K562 (cell line): ENCODE measurements around the gene MAP2. TPM values are rescaled to one million over a fixed set of nuclear protein-coding genes. Genes with fewer than 3 reads are reported as not detected.

Experiments
- ATAC-seq: fragments of 200-7000 bp; cut with Tn5 transposase; 3 replicates; pipeline ENCODE4 v1.9.1; 2020; ENCODE audit warnings: moderate library complexity
- BruUV-seq: library from RNA; stranded (reverse); fragments of 400-500 nt; replicated peaks from 2 replicates; lab custom pipeline; 2021; lab: Mats Ljungman, UMichigan
- CTCF ChIA-PET: fragments of 300-600 bp; formaldehyde crosslinking; extraction: SDS; loops from one replicate; lab custom pipeline; 2021; ENCODE audit warnings: low intra/inter-chr PET ratio; lab: Yijun Ruan, JAX
- POLR2A ChIA-PET: fragments of 300-600, 350-650 bp; sonication (Branson Sonifier 250); formaldehyde crosslinking; extraction: SDS; loops from one replicate; lab custom pipeline; 2021; ENCODE audit warnings: antibody characterized with exemption, inconsistent platforms; lab: Yijun Ruan, JAX
- DNase-seq, 4 experiments: peaks; one replicate each; pipeline versions ENCODE4 v3.0.0 to v3.0.0-alpha.2; 2011 to 2018; ENCODE audit warnings: low spot score in 3 of 4, mixed read lengths in 3 of 4; ENCODE audit errors: extremely low read depth in 1 of 4
- FAIRE-seq: peaks from 2 replicates; lab custom pipeline; 2011; peaks lifted over from hg19 to GRCh38; lab: Jason Lieb, UNC
- H2AFZ ChIP-seq: 2 replicates; pipeline ENCODE4 v1.6.0; 2011; ENCODE audit warnings: low read depth, low read length, control low read depth, inconsistent platforms
- H3K27ac ChIP-seq: fragments of 200-600 bp; 3 replicates; pipeline ENCODE4 v1.8.0; 2011; ENCODE audit warnings: low read depth, mild to moderate bottlenecking, control low read depth, inconsistent platforms, low read length, moderate library complexity, mixed read lengths; ENCODE audit errors: extremely low read depth
- H3K27me3 ChIP-seq, 2 experiments: fragments of 300-600 bp in 1 of 2; 2 replicates in 1 of 2; 3 replicates in 1 of 2; pipeline versions ENCODE4 v1.6.0 to v1.8.0; 2011; ENCODE audit warnings: inconsistent platforms in 2 of 2, low read length in 2 of 2, mild to moderate bottlenecking in 1 of 2, mixed read lengths in 1 of 2, moderate library complexity in 1 of 2; ENCODE audit not compliant: control insufficient read depth in 2 of 2, insufficient read depth in 2 of 2
- H3K36me3 ChIP-seq: fragments of 300-600 bp; 3 replicates; pipeline ENCODE4 v1.8.0; 2011; ENCODE audit warnings: mild to moderate bottlenecking, low read length, inconsistent platforms; ENCODE audit not compliant: control insufficient read depth, insufficient read depth
- H3K4me1 ChIP-seq, 2 experiments: fragments of 200-600 bp in 1 of 2; replicated peaks in 1 of 2; 2 replicates in 1 of 2; 3 replicates in 1 of 2; pipeline versions ENCODE4 v1.5.1 to v1.8.0; 2011; ENCODE audit warnings: inconsistent platforms in 2 of 2, low read length in 2 of 2, mild to moderate bottlenecking in 1 of 2, mixed read lengths in 1 of 2, moderate library complexity in 1 of 2; ENCODE audit not compliant: control insufficient read depth in 2 of 2, insufficient read depth in 2 of 2
- H3K4me2 ChIP-seq: 2 replicates; pipeline ENCODE4 v1.6.1; 2011; ENCODE audit warnings: low read length, control low read depth, inconsistent platforms, mixed read lengths; ENCODE audit not compliant: insufficient read depth
- H3K4me3 ChIP-seq: fragments of 200-600 bp; sonication (generic), shearing (Covaris generic); 2 replicates; pipeline ENCODE4 v1.5.1; 2016; ENCODE audit warnings: control low read depth, inconsistent platforms
- H3K79me2 ChIP-seq: fragments of 200-600 bp; 3 replicates; pipeline ENCODE4 v1.8.0; 2011; ENCODE audit warnings: low read length, inconsistent platforms; ENCODE audit not compliant: control insufficient read depth, insufficient read depth
- H3K9ac ChIP-seq, 2 experiments: 2 replicates each; pipeline versions ENCODE4 v1.6.0 to v1.6.1; 2011; ENCODE audit warnings: low read depth in 2 of 2, low read length in 2 of 2, control low read depth in 1 of 2, inconsistent platforms in 1 of 2, mild to moderate bottlenecking in 1 of 2, mixed read lengths in 1 of 2; ENCODE audit not compliant: insufficient read depth in 1 of 2
- H3K9me1 ChIP-seq: one replicate; pipeline ENCODE4 v1.6.0; 2011; ENCODE audit warnings: inconsistent platforms, mild to moderate bottlenecking, low read length, moderate library complexity; ENCODE audit not compliant: control insufficient read depth, insufficient read depth
- H3K9me3 ChIP-seq: replicated peaks from 2 replicates; pipeline ENCODE4 v1.5.1; 2011; ENCODE audit warnings: low read depth, low read length, inconsistent platforms; ENCODE audit not compliant: control insufficient read depth, insufficient read depth
- H4K20me1 ChIP-seq: replicated peaks from 2 replicates; pipeline ENCODE4 v1.6.1; 2011; ENCODE audit warnings: low read length, inconsistent platforms, mixed read lengths; ENCODE audit not compliant: control insufficient read depth, insufficient read depth
- DIDO1 ChIP-seq: fragments of 450-650 bp; IDR thresholded peaks from 2 replicates; pipeline ENCODE4 v1.6.1; 2016; ENCODE audit warnings: low read depth, missing biosample characterization, missing genetic modification characterization
- ERF ChIP-seq: fragments of 450-650 bp; formaldehyde crosslinking; IDR thresholded peaks from 2 replicates; pipeline ENCODE4 v1.4.0; 2020; ENCODE audit warnings: mild to moderate bottlenecking, mixed read lengths
- MAZ ChIP-seq, 2 experiments: fragments of 450-650 bp in 1 of 2; sonication (generic) in 1 of 2; formaldehyde crosslinking; IDR thresholded peaks in 1 of 2; conservative IDR thresholded peaks in 1 of 2; 2 replicates each; pipeline versions ENCODE4 v1.4.0 to v1.5.0; 2020; ENCODE audit warnings: mild to moderate bottlenecking in 1 of 2, missing genetic modification reagents in 1 of 2
- NUFIP1 ChIP-seq: fragments of 450-650 bp; IDR thresholded peaks from 2 replicates; pipeline ENCODE4 v1.6.1; 2018; ENCODE audit not compliant: partially characterized antibody
- SAFB2 ChIP-seq: fragments of 200-400 bp; formaldehyde crosslinking; IDR thresholded peaks from 2 replicates; pipeline ENCODE4 v1.6.1; 2018; ENCODE audit warnings: borderline replicate concordance, low read length, low read depth, moderate library complexity; ENCODE audit not compliant: severe bottlenecking
- SAP30 ChIP-seq: fragments of 200-600 bp; sonication (generic); IDR thresholded peaks from 2 replicates; pipeline ENCODE4 v1.6.1; 2012; ENCODE audit warnings: borderline replicate concordance, low read depth, mild to moderate bottlenecking, moderate library complexity, low read length, control low read depth, inconsistent platforms; ENCODE audit not compliant: insufficient read depth, poor library complexity, severe bottlenecking
- TEAD4 ChIP-seq, 2 experiments: sonication (generic) in 1 of 2; formaldehyde crosslinking in 1 of 2; IDR thresholded peaks; 2 replicates each; pipeline versions ENCODE4 v1.6.1 to v1.8.0; 2012 to 2022; ENCODE audit warnings: borderline replicate concordance in 1 of 2, inconsistent platforms in 1 of 2, low read length in 1 of 2, mild to moderate bottlenecking in 1 of 2, missing genetic modification reagents in 1 of 2
- TSC22D4 ChIP-seq: fragments of 450-650 bp; IDR thresholded peaks from 2 replicates; pipeline ENCODE4 v1.6.1; 2016; ENCODE audit warnings: missing genetic modification characterization, missing biosample characterization, control low read depth
- ZC3H11A ChIP-seq: IDR thresholded peaks from 2 replicates; pipeline ENCODE4 v1.6.1; 2012; ENCODE audit warnings: low read depth, low read length, improper control_type of control experiment
- WGBS: fragments of 100-300 bp; shearing (Covaris generic); methylation state at CpG from one replicate; pipeline ENCODE4 v1.1.6; 2016; ENCODE audit warnings: low coverage, mixed read lengths; ENCODE audit not compliant: insufficient coverage; ENCODE audit errors: missing lambda C conversion rate; 5-methylcytosine and 5-hydroxymethylcytosine counted together
- in situ Hi-C: fragments of 300-500 bp; cut with MboI; formaldehyde crosslinking; loops from 4 replicates; pipeline ENCODE4 v1.15.0; 2018; ENCODE audit warnings: inconsistent platforms, mixed read lengths
- intact Hi-C: fragments of 100-400 bp; cut with micrococcal nuclease; formaldehyde crosslinking; loops from 2 replicates; pipeline ENCODE4 v1.14.2; 2022
- polyA plus RNA-seq, 8 experiments: library from polyadenylated mRNA; depleted of rRNA in 4 of 8; stranded (reverse) in 5 of 8; unstranded in 3 of 8; fragments of >200 nt; fragmentation: Nextera tagmentation in 2 of 8; fragmentation: Illumina TruSeq in 1 of 8; extraction: Ambion mirVana in 2 of 8; extraction: Trizol in 1 of 8; gene quantifications; 2 replicates each; pipeline versions ENCODE4 v1.2.1 to v1.2.3, GENCODE V29; 2011 to 2014; ENCODE audit warnings: inconsistent platforms in 1 of 8, missing spikeins in 1 of 8
- total RNA-seq, 7 experiments: library from RNA; depleted of rRNA in 6 of 7; stranded (reverse); fragments of >200 nt in 6 of 7; fragmentation: Illumina TruSeq in 2 of 7; extraction: Trizol in 2 of 7; gene quantifications; 2 replicates each; pipeline versions ENCODE4 v1.2.1 to v1.2.3, GENCODE V29; 2011 to 2021; ENCODE audit warnings: low replicate concordance in 1 of 7
- TF ChIP-seq, protein P1 (sequence below): fragments of 250-450 bp; sonication (Bioruptor Pico); IDR thresholded peaks from 2 replicates; pipeline ENCODE4 v1.4.0; 2020; ENCODE audit warnings: mild to moderate bottlenecking, moderate library complexity
- TF ChIP-seq, protein P2 (sequence below): fragments of 450-650 bp; IDR thresholded peaks from 2 replicates; pipeline ENCODE4 v1.7.1; 2018; ENCODE audit warnings: mild to moderate bottlenecking, low read depth; ENCODE audit not compliant: partially characterized antibody
- TF ChIP-seq, protein P3 (sequence below): IDR thresholded peaks from 2 replicates; pipeline ENCODE4 v1.6.1; 2012; ENCODE audit warnings: low read depth, low read length, improper control_type of control experiment, borderline replicate concordance

Gene MAP2
- total and polyA plus RNA-seq, 9 of the 15 experiments (the other 6 are each of a cell fraction or from before 2014, with no cell fraction given) = 0.13 TPM; not detected in 8

DNA sequence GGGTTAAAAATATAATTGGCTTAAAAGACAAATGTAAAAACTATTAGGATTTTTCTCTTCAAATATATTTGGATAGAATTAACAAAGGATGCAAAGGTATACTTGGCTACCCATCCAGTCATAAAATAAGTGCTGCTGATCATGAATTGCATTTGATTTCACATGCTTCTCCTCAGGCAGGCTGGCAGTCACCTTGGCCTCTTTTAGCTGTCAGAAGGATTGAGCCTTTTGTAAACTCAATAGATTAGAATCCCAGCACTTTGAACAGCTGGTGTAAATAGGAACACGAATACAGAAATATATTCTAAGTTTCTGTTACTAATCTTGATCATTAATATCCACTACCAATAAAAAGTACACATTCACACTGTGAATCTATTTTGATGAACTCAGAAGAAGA is 178.4 kb downstream of the MAP2 start:
- Histone ChIP-seq H3K36me3 (no peaks in the 10 kb centered on the region), H3K4me3 (no peak overlapping the region), H3K27me3 (no peaks in the 10 kb centered on the region), H3K9me1 (no peaks in the 10 kb centered on the region), H3K4me1 (no peaks in the 10 kb centered on the region), H2AFZ (no peak overlapping the region), H3K9me3 (no peaks in the 10 kb centered on the region), H3K9ac (no peak overlapping the region), H4K20me1 (no peaks in the 10 kb centered on the region), H3K27ac (no peak overlapping the region), H3K79me2 (no peaks in the 10 kb centered on the region), H3K4me2 (no peak overlapping the region)
- intact Hi-C loops = no loop called here
- POLR2A ChIA-PET = no interaction called here
- in situ Hi-C loops = no loop called here
- 0% methylated on average over 1 of the region's 1 CpG for WGBS
- DNase-seq (no peak), FAIRE-seq (no peak), ATAC-seq (no peak)
- BruUV-seq = no TSS peak
- CTCF ChIA-PET = no interaction called here
- TF ChIP-seq SAP30 (no peak), DIDO1 (no peak), MAZ (CRISPR knock-in tag; conservative IDR thresholded peaks at IDR 0.05 in 1 of 2, IDR thresholded peaks at IDR 0.05 in 1 of 2) (no peak), TEAD4 (IDR thresholded peaks at IDR 0.05; ENCODE audit: low read length) (no peak), TEAD4 (CRISPR knock-in tag; IDR thresholded peaks at IDR 0.05; ENCODE audit: borderline replicate concordance) (no peak), SAFB2 (no peak), TSC22D4 (tag) (no peak), NUFIP1 (no peak), ZC3H11A (no peak), ERF (CRISPR knock-in tag) (no peak)
- TF ChIP-seq, protein P1, sequence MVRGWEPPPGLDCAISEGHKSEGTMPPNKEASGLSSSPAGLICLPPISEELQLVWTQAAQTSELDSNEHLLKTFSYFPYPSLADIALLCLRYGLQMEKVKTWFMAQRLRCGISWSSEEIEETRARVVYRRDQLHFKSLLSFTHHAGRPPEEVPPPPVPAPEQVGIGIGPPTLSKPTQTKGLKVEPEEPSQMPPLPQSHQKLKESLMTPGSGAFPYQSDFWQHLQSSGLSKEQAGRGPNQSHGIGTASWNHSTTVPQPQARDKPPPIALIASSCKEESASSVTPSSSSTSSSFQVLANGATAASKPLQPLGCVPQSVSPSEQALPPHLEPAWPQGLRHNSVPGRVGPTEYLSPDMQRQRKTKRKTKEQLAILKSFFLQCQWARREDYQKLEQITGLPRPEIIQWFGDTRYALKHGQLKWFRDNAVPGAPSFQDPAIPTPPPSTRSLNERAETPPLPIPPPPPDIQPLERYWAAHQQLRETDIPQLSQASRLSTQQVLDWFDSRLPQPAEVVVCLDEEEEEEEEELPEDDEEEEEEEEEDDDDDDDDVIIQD (CRISPR knock-in tag) = no peak
- TF ChIP-seq, protein P2, sequence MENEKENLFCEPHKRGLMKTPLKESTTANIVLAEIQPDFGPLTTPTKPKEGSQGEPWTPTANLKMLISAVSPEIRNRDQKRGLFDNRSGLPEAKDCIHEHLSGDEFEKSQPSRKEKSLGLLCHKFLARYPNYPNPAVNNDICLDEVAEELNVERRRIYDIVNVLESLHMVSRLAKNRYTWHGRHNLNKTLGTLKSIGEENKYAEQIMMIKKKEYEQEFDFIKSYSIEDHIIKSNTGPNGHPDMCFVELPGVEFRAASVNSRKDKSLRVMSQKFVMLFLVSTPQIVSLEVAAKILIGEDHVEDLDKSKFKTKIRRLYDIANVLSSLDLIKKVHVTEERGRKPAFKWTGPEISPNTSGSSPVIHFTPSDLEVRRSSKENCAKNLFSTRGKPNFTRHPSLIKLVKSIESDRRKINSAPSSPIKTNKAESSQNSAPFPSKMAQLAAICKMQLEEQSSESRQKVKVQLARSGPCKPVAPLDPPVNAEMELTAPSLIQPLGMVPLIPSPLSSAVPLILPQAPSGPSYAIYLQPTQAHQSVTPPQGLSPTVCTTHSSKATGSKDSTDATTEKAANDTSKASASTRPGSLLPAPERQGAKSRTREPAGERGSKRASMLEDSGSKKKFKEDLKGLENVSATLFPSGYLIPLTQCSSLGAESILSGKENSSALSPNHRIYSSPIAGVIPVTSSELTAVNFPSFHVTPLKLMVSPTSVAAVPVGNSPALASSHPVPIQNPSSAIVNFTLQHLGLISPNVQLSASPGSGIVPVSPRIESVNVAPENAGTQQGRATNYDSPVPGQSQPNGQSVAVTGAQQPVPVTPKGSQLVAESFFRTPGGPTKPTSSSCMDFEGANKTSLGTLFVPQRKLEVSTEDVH = no peak
- TF ChIP-seq, protein P3, sequence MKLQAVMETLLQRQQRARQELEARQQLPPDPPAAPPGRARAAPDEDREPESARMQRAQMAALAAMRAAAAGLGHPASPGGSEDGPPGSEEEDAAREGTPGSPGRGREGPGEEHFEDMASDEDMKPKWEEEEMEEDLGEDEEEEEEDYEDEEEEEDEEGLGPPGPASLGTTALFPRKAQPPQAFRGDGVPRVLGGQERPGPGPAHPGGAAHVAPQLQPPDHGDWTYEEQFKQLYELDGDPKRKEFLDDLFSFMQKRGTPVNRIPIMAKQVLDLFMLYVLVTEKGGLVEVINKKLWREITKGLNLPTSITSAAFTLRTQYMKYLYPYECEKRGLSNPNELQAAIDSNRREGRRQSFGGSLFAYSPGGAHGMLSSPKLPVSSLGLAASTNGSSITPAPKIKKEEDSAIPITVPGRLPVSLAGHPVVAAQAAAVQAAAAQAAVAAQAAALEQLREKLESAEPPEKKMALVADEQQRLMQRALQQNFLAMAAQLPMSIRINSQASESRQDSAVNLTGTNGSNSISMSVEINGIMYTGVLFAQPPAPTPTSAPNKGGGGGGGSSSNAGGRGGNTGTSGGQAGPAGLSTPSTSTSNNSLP = no peak
